WI38 (cell line): Measurements from ENCODE around the gene TPO.

Experiments used
- H3K4me3 ChIP-seq: 2 replicates; pipeline ENCODE4 v1.5.1; 2011; ENCODE audit warnings: low read depth, mild to moderate bottlenecking, control low read depth, low read length
- TF ChIP-seq, protein P1 (sequence below): IDR thresholded peaks from 2 replicates; pipeline ENCODE4 v1.5.1; 2012; ENCODE audit warnings: low read depth, mild to moderate bottlenecking, control low read depth, low read length

TPO gene

GRCh38 chr2:1477196-1478040, 64.2 kb downstream of the TPO start:
- no peak overlapping the region for H3K4me3 ChIP-seq
- TF ChIP-seq, protein P1, sequence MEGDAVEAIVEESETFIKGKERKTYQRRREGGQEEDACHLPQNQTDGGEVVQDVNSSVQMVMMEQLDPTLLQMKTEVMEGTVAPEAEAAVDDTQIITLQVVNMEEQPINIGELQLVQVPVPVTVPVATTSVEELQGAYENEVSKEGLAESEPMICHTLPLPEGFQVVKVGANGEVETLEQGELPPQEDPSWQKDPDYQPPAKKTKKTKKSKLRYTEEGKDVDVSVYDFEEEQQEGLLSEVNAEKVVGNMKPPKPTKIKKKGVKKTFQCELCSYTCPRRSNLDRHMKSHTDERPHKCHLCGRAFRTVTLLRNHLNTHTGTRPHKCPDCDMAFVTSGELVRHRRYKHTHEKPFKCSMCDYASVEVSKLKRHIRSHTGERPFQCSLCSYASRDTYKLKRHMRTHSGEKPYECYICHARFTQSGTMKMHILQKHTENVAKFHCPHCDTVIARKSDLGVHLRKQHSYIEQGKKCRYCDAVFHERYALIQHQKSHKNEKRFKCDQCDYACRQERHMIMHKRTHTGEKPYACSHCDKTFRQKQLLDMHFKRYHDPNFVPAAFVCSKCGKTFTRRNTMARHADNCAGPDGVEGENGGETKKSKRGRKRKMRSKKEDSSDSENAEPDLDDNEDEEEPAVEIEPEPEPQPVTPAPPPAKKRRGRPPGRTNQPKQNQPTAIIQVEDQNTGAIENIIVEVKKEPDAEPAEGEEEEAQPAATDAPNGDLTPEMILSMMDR, result no peak

DNA sequence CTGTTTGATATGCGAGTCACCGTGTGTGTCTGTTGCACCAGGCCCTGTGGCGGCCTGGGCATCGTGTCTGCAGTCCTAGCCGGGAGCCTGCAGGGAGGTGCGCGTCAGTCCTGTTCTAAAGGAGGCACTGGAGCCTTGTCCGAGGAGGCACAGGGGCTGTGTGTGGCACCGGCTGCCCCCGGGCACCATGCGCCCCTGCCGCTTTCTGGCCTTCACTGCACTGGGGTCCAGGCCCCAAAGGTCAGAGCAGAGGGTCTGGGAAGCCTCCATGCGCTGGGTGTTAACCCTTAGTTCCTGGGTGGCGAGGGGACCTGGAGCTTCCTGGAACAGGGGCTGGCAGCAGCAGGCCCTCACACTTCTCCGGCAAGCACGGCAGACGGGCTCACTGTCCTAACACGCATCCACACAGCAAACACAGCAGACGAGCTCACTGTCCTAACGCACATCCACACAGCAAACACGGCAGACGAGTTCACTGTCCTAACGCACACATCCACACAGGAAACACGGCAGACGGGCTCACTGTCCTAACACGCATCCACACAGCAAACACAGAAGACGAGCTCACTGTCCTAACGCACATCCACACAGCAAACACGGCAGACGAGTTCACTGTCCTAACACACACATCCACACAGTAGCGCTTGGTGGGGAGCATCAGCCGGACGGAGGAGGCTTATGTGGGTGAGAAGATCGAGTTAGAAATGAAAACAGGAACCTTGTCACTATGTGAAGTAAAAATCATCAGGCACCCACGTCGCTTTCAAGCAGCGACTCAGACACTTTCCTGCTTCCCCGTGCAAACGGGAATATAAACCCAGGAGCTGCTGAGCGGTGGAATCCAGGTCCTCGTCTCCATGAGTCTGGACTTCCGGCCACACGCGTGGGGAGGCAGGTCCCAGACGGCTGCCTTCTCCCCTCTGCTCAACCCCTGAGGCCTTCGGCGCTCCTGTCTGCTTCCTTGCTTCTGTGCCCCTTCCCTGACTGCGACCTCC, 65.3 kb downstream of the TPO start:
- H3K4me3 ChIP-seq, result no peak overlapping the region
- TF ChIP-seq, protein P1, result no peak

- TF ChIP-seq, protein P1, result no peak
- no peak overlapping the region for H3K4me3 ChIP-seq
Measured at GRCh38 chr2:1479346-1479745, 66.1 kb downstream of the TPO start.

DNA sequence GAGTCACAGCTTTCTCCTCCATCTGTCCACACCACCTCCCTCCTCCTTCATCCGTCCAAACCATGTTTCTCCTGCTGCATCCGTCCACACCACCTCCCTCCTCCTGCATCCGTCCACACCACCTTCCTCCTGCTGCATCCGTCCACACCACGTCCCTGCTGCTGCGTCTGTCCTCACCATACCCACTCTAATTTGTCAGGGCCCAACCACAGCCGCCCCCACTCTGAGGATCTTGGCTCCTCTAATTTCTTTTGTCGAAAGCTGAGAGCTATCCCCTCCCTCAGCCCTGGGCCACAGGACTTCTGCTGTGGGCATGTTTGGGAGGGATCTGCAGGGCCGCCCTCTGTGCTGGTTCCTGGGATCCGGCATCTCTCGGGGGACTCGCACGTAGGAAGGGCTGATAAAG, 67.4 kb downstream of the TPO start:
- no peak overlapping the region for H3K4me3 ChIP-seq
- TF ChIP-seq, protein P1, result no peak

DNA sequence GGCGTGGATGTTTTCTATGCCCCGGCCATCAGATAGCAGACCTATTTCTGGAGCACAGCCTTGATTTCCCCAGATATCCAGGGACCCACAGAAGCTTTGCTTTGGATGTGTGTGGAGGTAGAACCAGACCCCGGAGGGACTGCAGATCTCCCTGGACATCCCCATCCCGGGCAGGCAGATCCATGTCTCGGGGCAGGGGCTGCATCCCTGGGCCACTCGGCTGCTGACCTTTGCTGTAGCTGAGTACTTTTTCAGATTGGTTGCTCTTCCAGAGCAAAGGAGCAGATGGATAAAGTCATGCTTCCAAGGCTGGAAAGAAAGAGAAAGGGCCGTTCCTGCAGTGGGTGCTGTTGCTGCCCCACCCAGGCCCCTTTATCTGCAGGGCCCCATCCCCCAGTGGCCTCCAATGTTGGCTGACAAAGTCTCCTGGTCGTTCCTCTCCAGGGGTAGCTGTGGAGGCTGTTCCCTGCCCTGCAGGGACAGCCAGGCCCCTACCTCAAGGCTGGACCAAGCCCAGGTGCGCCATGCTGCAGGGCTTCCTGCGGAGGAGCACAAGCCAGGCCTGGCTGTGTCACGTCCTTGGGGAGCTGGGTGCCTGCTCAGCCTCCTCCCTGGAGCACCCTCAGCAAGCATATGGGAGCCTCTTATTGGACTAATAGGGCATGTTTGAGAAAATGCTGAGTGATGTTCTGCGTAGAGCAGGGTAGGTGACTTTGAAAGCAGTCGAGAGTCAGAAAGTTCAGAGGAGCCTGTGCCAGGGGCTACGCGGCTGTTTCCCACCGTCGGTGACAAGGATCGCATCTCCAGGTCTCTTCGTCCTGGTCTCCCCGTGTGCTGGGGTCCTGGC, 68.4 kb downstream of the TPO start:
- H3K4me3 ChIP-seq, result no peak overlapping the region
- TF ChIP-seq, protein P1, result no peak

GRCh38 chr2:1482253-1482675, 69.0 kb downstream of the TPO start:
- TF ChIP-seq, protein P1, result no peak
- H3K4me3 ChIP-seq, result no peak overlapping the region
